GM12892 (cell line): Measurements from ENCODE around the gene CHAC1.

Source experiments
- POLR2A ChIP-seq: IDR thresholded peaks from 2 replicates; pipeline ENCODE4 v1.6.1; 2011; ENCODE audit warnings: low read depth, low read length, control low read depth
- POLR2AphosphoS5 ChIP-seq: IDR thresholded peaks from 2 replicates; pipeline ENCODE4 v1.6.1; 2011; ENCODE audit warnings: low read depth, low read length, control low read depth
- TAF1 ChIP-seq: IDR thresholded peaks from 2 replicates; pipeline ENCODE4 v1.6.1; 2011; ENCODE audit warnings: low read depth, mild to moderate bottlenecking, control low read depth, low read length, borderline replicate concordance

- no peak for TF ChIP-seq POLR2AphosphoS5
- TF ChIP-seq TAF1 = no peak
- no peak for TF ChIP-seq POLR2A
Measured at GRCh38 chr15:40906991-40907802, 46.1 kb upstream of the CHAC1 start.
